ENCODE data around the gene SLC2A14.
"Not testable (repeated sequence)": the region's sequence is repeated elsewhere in the genome, so short reads cannot be mapped to it uniquely, and the experiment has no call there.

The SLC2A14 gene

GRCh38 chr12:7832059-7832696 is 40.5 kb downstream of the SLC2A14 start:
- peak; percentile 32 for FAIRE-seq

GRCh38 chr12:7829737-7830136 is 43.0 kb downstream of the SLC2A14 start:
- not testable (repeated sequence) for FAIRE-seq

- FAIRE-seq = not testable (repeated sequence)
These were observed 47.0 kb downstream of the SLC2A14 start for GRCh38 chr12:7825754-7826153.

- FAIRE-seq = peak; percentile 97
These were observed 65.7 kb downstream of the SLC2A14 start for GRCh38 chr12:7806863-7807487.

GRCh38 chr12:7806319-7806718 is 66.4 kb downstream of the SLC2A14 start:
- FAIRE-seq = not testable (repeated sequence)

- no peak for FAIRE-seq
These were observed 71.3 kb downstream of the SLC2A14 start for GRCh38 chr12:7801460-7801859.

GRCh38 chr12:7798750-7799308 is 73.9 kb downstream of the SLC2A14 start:
- not testable (repeated sequence) for FAIRE-seq

- FAIRE-seq = no peak
These were observed 74.9 kb downstream of the SLC2A14 start for GRCh38 chr12:7797698-7798398.

GRCh38 chr12:7797269-7797668 is 75.4 kb downstream of the SLC2A14 start:
- FAIRE-seq = not testable (repeated sequence)

GRCh38 chr12:7793211-7793610 is 79.5 kb downstream of the SLC2A14 start:
- no peak for FAIRE-seq

- FAIRE-seq = not testable (repeated sequence)
These were observed 83.7 kb downstream of the SLC2A14 start, which contains the start of gene NANOG for GRCh38 chr12:7788884-7789528. TSS of gene NANOG (plus strand) at chr12:7789402. CDS start at chr12:7789615, 213 bp downstream.

- no peak for FAIRE-seq
These were observed 84.4 kb downstream of the SLC2A14 start for GRCh38 chr12:7788294-7788660.

GRCh38 chr12:7787574-7788293 is 85.0 kb downstream of the SLC2A14 start:
- no peak for FAIRE-seq

- no peak for FAIRE-seq
These were observed 88.0 kb downstream of the SLC2A14 start for GRCh38 chr12:7784701-7785100.

- not testable (repeated sequence) for FAIRE-seq
These were observed 89.3 kb downstream of the SLC2A14 start for GRCh38 chr12:7783433-7783832.

- no peak for FAIRE-seq
These were observed 90.7 kb downstream of the SLC2A14 start for GRCh38 chr12:7782055-7782454.

- no peak for FAIRE-seq
These were observed 91.4 kb downstream of the SLC2A14 start for GRCh38 chr12:7781274-7781673.

GRCh38 chr12:7769999-7770398 is 102.7 kb downstream of the SLC2A14 start:
- no peak for FAIRE-seq
